Mesenchymal stem cell (in vitro differentiated cells and primary cell): ENCODE data around the gene ATP7B.

Experiments used
- DNase-seq: peaks from one replicate; pipeline ENCODE4 v3.0.0-alpha.2; 2013
- H2AFZ ChIP-seq: one replicate; pipeline ENCODE4 v1.6.1; 2013; ENCODE audit warnings: low read depth, mild to moderate bottlenecking, control low read depth, inconsistent platforms, low read length, moderate library complexity
- H2AK5ac ChIP-seq: 2 replicates; pipeline ENCODE4 v1.6.1; 2013; ENCODE audit warnings: low read length, moderate library complexity, mild to moderate bottlenecking, inconsistent platforms; ENCODE audit not compliant: severe bottlenecking
- H2BK120ac ChIP-seq: one replicate; pipeline ENCODE4 v1.6.1; 2013; ENCODE audit warnings: low read depth, mild to moderate bottlenecking, inconsistent platforms, low read length, moderate library complexity
- H2BK12ac ChIP-seq, 2 experiments: one replicate each; pipeline ENCODE4 v1.6.1; 2013; ENCODE audit warnings: inconsistent platforms in 2 of 2, low read length in 2 of 2, mild to moderate bottlenecking in 2 of 2, moderate library complexity in 2 of 2, control low read depth in 1 of 2
- H2BK15ac ChIP-seq: one replicate; pipeline ENCODE4 v1.6.1; 2013; ENCODE audit warnings: mild to moderate bottlenecking, low read depth, inconsistent platforms; ENCODE audit not compliant: poor library complexity, severe bottlenecking
- H2BK5ac ChIP-seq: 2 replicates; pipeline ENCODE4 v1.6.1; 2013; ENCODE audit warnings: low read depth, mild to moderate bottlenecking, low read length, control low read depth, inconsistent platforms; ENCODE audit not compliant: poor library complexity, severe bottlenecking
- H3K14ac ChIP-seq, 2 experiments: one replicate each; pipeline ENCODE4 v1.6.1; 2013; ENCODE audit warnings: inconsistent platforms in 2 of 2, low read length in 2 of 2, control low read depth in 1 of 2, mild to moderate bottlenecking in 1 of 2, moderate library complexity in 1 of 2
- H3K18ac ChIP-seq, 2 experiments: one replicate each; pipeline ENCODE4 v1.6.1; 2013; ENCODE audit warnings: inconsistent platforms in 2 of 2, low read length in 2 of 2, control low read depth in 1 of 2, low read depth in 1 of 2, mild to moderate bottlenecking in 1 of 2
- H3K23ac ChIP-seq, 2 experiments: one replicate each; pipeline ENCODE4 v1.6.1; 2013; ENCODE audit warnings: inconsistent platforms in 2 of 2, low read length in 2 of 2, mild to moderate bottlenecking in 2 of 2, moderate library complexity in 2 of 2, control low read depth in 1 of 2
- H3K27ac ChIP-seq: 2 replicates; pipeline ENCODE4 v1.5.1; 2013; ENCODE audit warnings: mild to moderate bottlenecking, moderate library complexity, low read length, control low read depth, inconsistent platforms; ENCODE audit not compliant: poor library complexity, severe bottlenecking
- H3K27me3 ChIP-seq, 2 experiments: 2 replicates each; pipeline versions ENCODE4 v1.6.1 to v1.7.0; 2013; ENCODE audit warnings: low read length in 2 of 2, mild to moderate bottlenecking in 2 of 2, moderate library complexity in 2 of 2, control low read depth in 1 of 2, inconsistent platforms in 1 of 2; ENCODE audit not compliant: control insufficient read depth in 1 of 2, insufficient read depth in 1 of 2
- H3K36me3 ChIP-seq, 2 experiments: 2 replicates each; pipeline versions ENCODE4 v1.6.1 to v1.7.0; 2013; ENCODE audit warnings: low read length in 2 of 2, control low read depth in 1 of 2, inconsistent platforms in 1 of 2, low read depth in 1 of 2, mild to moderate bottlenecking in 1 of 2; ENCODE audit not compliant: insufficient read depth in 2 of 2, control insufficient read depth in 1 of 2
- H3K4ac ChIP-seq, 2 experiments: one replicate each; pipeline ENCODE4 v1.6.1; 2013; ENCODE audit warnings: inconsistent platforms in 2 of 2, low read length in 2 of 2, mild to moderate bottlenecking in 2 of 2, moderate library complexity in 2 of 2, control low read depth in 1 of 2, low read depth in 1 of 2
- H3K4me1 ChIP-seq: 2 replicates; pipeline ENCODE4 v1.6.1; 2013; ENCODE audit warnings: low read depth, low read length, control low read depth; ENCODE audit not compliant: control insufficient read depth, insufficient read depth
- H3K4me2 ChIP-seq: 2 replicates; pipeline ENCODE4 v1.6.1; 2013; ENCODE audit warnings: low read length, mild to moderate bottlenecking, inconsistent platforms; ENCODE audit not compliant: poor library complexity, severe bottlenecking
- H3K4me3 ChIP-seq, 2 experiments: 2 replicates each; pipeline versions ENCODE4 v1.5.1 to v1.7.0; 2013; ENCODE audit warnings: low read length in 2 of 2, mild to moderate bottlenecking in 2 of 2, control low read depth in 1 of 2, low read depth in 1 of 2; ENCODE audit not compliant: insufficient read depth in 1 of 2
- H3K79me1 ChIP-seq: replicated peaks from 2 replicates; pipeline ENCODE4 v1.6.1; 2013; ENCODE audit warnings: mild to moderate bottlenecking, control low read depth, low read length, inconsistent platforms; ENCODE audit not compliant: poor library complexity, severe bottlenecking
- H3K9ac ChIP-seq: 2 replicates; pipeline ENCODE4 v1.7.0; 2013; ENCODE audit warnings: mild to moderate bottlenecking, low read length, moderate library complexity
- H3K9me3 ChIP-seq: 2 replicates; pipeline ENCODE4 v1.7.0; 2013; ENCODE audit warnings: mild to moderate bottlenecking, low read length; ENCODE audit not compliant: control insufficient read depth
- H4K8ac ChIP-seq: one replicate; pipeline ENCODE4 v1.6.1; 2013; ENCODE audit warnings: inconsistent platforms, mild to moderate bottlenecking, low read length, moderate library complexity
- H4K91ac ChIP-seq: one replicate; pipeline ENCODE4 v1.6.1; 2013; ENCODE audit warnings: mild to moderate bottlenecking, low read length, inconsistent platforms
- WGBS: methylation state at CpG from one replicate; pipeline ENCODE4 v1.1.7; 2013; ENCODE audit warnings: mixed read lengths; 5-methylcytosine and 5-hydroxymethylcytosine counted together

ATP7B gene

DNA sequence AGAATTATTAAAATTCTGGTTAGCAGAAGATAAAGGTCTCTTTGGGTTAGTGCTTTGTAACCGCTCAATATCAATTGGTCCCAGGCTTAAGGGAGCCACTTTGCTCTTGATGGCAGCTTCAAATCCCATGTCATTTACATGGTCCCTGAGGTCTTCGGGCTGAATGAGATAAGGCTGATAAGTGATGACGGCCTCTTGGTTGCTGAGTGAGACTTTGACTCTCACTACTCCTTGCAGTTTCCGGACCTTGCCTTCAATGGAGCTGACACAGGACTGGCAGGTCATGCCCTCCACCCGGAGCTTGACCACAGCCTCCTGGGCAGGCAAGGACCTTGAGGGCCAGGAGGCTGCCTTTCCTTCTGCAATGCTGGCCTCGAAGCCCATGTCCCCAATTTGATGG, 36.8 kb downstream of the ATP7B start:
- Histone ChIP-seq H3K27ac (no peak overlapping the region), H3K4me2 (no peak overlapping the region), H3K14ac (no peak overlapping the region), H3K27me3 (no peaks in the 10 kb centered on the region), H2BK15ac (no peak overlapping the region), H3K4me1 (no peaks in the 10 kb centered on the region), H3K9me3 (no peaks in the 10 kb centered on the region), H3K9ac (no peak overlapping the region), H2AFZ (no peak overlapping the region), H3K4ac (no peak overlapping the region), H3K18ac (no peak overlapping the region), H3K36me3 (peaks cover 0 to 3% of the 10 kb centered on the region in 2 experiments), H2BK12ac (no peak overlapping the region), H2AK5ac (no peak overlapping the region), H4K8ac (no peak overlapping the region), H2BK5ac (no peak overlapping the region), H3K23ac (no peak overlapping the region), H4K91ac (no peak overlapping the region), H3K79me1 (no peaks in the 10 kb centered on the region), H3K4me3 (no peak overlapping the region), H2BK120ac (no peak overlapping the region)
- no peak for DNase-seq
- 82% methylated on average over 6 of the region's 6 CpGs for WGBS

DNA sequence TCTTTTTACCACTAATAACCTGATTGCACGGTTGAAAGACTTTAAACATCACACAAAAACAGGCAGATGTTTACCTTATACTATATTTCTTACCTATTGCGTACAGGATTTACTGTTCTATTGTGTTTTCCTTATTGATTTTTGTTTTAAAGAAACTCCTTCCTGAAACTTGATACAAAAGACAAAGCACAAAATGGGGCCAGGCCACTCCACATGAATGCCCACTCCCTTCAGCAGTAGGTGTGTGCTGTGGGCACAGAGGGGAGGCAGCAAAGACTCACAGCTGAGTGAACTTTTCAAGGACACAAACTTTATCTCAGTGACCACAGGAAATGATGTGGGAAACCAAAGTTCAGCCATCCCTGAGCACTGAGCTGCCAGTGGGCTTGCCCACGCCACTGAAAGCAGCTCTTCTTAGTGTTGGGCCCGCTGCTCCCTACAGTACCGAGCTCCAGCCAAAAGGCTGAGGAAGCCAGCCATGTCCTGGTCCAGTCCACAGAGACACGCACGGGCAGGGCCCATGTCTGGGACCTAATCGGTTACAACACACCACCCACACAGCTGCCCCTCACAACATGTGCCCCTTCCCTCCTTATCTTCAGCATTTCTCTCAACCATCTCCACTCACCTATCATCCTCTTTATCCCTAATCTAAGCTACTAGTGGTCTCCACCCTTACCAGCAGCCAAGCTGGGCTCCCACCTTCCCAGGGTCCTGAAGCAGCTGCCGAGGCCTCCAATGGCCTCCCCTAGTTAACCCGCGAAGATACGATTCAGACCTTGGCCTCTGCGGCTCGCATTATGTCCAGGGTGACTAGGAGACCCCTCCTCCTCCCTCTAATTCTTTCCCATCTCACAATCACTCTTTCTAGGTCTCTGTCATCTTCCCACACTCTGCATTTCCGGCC, 39.5 kb downstream of the ATP7B start:
- Histone ChIP-seq H3K9ac (no peak overlapping the region), H3K18ac (no peak overlapping the region), H3K79me1 (no peaks in the 10 kb centered on the region), H3K4me2 (no peak overlapping the region), H3K27ac (no peak overlapping the region), H2BK15ac (no peak overlapping the region), H3K4ac (no peak overlapping the region), H3K9me3 (no peaks in the 10 kb centered on the region), H2AFZ (no peak overlapping the region), H3K23ac (no peak overlapping the region), H3K14ac (no peak overlapping the region), H4K8ac (no peak overlapping the region), H2BK12ac (no peak overlapping the region), H4K91ac (no peak overlapping the region), H2BK120ac (no peak overlapping the region), H3K4me1 (no peaks in the 10 kb centered on the region), H3K4me3 (no peak overlapping the region), H3K36me3 (peaks cover 0 to 3% of the 10 kb centered on the region in 2 experiments), H2AK5ac (no peak overlapping the region), H2BK5ac (no peak overlapping the region), H3K27me3 (no peaks in the 10 kb centered on the region)
- DNase-seq, result no peak
- WGBS, result 95% methylated on average over 13 of the region's 15 CpGs

DNA sequence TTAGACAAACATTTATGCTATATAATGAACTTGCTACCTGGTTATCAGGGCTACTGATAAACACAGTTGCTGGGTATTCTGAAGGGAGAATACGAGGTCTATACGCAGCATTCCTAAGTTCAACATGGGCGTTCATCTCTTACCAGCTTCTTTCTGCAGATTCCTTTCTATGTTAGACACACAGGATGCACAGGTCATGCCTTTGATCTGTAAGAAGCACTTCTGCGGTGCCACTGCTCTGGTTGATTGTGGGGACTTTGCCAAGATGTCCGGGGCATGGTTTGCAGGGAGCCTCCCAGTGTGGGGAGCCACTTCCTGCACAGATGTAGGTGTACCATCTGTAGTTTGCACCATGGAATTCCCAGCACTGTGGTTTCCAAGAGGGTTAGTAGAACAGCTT, 40.9 kb downstream of the ATP7B start:
- H3K4me2 ChIP-seq, result no peak overlapping the region
- no peak overlapping the region for H2BK12ac ChIP-seq
- DNase-seq, result no peak
- no peak overlapping the region for H3K23ac ChIP-seq
- no peak overlapping the region for H2BK5ac ChIP-seq
- peaks cover 0 to 3% of the 10 kb centered on the region in 2 experiments for H3K36me3 ChIP-seq
- WGBS, result 90% methylated on average over 5 of the region's 5 CpGs
- no peak overlapping the region for H2BK120ac ChIP-seq
- no peak overlapping the region for H3K4ac ChIP-seq
- H3K9ac ChIP-seq, result no peak overlapping the region
- no peak overlapping the region for H3K4me3 ChIP-seq
- H2AK5ac ChIP-seq, result no peak overlapping the region
- H4K91ac ChIP-seq, result no peak overlapping the region
- H3K27ac ChIP-seq, result no peak overlapping the region
- H2BK15ac ChIP-seq, result no peak overlapping the region
- no peaks in the 10 kb centered on the region for H3K9me3 ChIP-seq
- no peaks in the 10 kb centered on the region for H3K4me1 ChIP-seq
- no peak overlapping the region for H3K18ac ChIP-seq
- no peaks in the 10 kb centered on the region for H3K27me3 ChIP-seq
- no peaks in the 10 kb centered on the region for H3K79me1 ChIP-seq
- no peak overlapping the region for H4K8ac ChIP-seq
- no peak overlapping the region for H2AFZ ChIP-seq
- H3K14ac ChIP-seq, result no peak overlapping the region

DNA sequence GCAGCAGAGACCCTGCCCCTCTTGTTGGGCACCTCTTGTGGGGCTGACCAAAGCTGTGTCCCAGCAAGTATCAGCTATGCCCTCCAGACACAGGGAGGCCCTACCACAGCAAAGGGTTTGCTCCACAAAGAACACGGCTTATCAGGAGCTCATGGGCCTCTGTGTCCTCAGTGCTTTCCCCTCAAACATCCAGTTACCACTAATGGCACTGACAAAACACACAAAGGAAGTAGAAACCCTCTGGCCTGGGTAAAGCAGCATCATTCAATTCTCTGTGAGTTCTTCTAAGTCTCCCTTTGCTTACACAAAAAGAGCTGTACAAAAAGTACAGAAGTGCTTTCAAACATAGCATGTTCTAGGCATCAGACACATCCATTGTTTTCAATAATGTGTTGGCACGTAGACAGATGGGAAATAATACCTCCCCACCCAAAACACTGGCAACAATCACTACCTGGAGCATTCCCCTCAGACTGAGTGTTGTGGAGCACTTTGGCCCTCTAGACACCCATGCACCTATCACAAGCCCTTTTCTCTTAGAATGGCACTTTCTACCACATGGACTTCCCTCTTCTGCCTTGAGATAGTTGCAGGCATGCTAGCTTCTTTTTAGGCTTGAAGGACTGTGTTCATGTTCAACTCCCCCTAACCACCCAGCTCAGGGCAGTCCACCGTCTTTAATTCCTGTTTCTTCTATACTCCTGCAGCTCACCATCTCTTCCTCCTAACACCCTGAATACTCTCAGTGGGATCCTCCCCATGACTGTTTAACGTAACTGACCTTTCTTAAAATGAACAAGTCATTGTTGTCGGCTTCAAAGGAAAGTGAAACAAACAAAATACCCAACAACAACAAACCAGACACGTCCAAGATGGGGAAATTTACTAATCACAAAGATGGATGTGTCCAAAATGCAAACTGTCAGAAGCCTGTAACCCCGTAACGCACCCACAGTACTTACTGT, 43.5 kb downstream of the ATP7B start:
- H2BK12ac ChIP-seq, result no peak overlapping the region
- no peaks in the 10 kb centered on the region for H3K27me3 ChIP-seq
- H3K4ac ChIP-seq, result no peak overlapping the region
- no peaks in the 10 kb centered on the region for H3K79me1 ChIP-seq
- no peaks in the 10 kb centered on the region for H3K36me3 ChIP-seq
- H2BK120ac ChIP-seq, result no peak overlapping the region
- H4K8ac ChIP-seq, result no peak overlapping the region
- no peaks in the 10 kb centered on the region for H3K9me3 ChIP-seq
- H3K4me1 ChIP-seq, result no peaks in the 10 kb centered on the region
- no peak overlapping the region for H3K9ac ChIP-seq
- no peak overlapping the region for H2BK15ac ChIP-seq
- no peak overlapping the region for H3K18ac ChIP-seq
- no peak overlapping the region for H3K14ac ChIP-seq
- H3K4me3 ChIP-seq, result no peak overlapping the region
- no peak overlapping the region for H2BK5ac ChIP-seq
- DNase-seq, result no peak
- H3K23ac ChIP-seq, result no peak overlapping the region
- no peak overlapping the region for H2AFZ ChIP-seq
- WGBS, result 84% methylated on average over 8 of the region's 8 CpGs
- no peak overlapping the region for H3K27ac ChIP-seq
- no peak overlapping the region for H3K4me2 ChIP-seq
- H2AK5ac ChIP-seq, result no peak overlapping the region
- no peak overlapping the region for H4K91ac ChIP-seq
